ENCODE data around the gene SALL4.
"Not testable (repeated sequence)": the region's sequence is repeated elsewhere in the genome, so short reads cannot be mapped to it uniquely, and the experiment has no call there.

DNA sequence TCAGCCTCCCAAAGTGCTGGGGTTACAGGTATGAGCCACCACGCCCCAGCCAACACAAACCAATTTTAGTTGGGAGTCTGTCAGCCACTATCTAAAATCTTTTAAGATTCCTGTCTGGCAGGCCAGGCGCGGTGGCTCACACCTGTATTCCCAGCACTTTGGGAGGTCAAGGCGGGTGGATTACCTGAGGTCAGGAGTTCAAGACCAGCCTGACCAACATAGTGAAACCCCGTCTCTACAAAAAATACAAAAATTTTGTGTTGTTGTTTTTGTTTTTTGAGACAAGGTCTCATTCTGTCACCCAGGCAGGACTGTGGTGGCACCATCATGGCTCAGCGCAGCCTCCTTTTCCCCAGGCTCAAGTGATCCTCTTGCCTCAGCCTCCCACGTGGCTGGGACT, 62.0 kb downstream of the SALL4 start:
- TF ChIP-seq, protein P1, sequence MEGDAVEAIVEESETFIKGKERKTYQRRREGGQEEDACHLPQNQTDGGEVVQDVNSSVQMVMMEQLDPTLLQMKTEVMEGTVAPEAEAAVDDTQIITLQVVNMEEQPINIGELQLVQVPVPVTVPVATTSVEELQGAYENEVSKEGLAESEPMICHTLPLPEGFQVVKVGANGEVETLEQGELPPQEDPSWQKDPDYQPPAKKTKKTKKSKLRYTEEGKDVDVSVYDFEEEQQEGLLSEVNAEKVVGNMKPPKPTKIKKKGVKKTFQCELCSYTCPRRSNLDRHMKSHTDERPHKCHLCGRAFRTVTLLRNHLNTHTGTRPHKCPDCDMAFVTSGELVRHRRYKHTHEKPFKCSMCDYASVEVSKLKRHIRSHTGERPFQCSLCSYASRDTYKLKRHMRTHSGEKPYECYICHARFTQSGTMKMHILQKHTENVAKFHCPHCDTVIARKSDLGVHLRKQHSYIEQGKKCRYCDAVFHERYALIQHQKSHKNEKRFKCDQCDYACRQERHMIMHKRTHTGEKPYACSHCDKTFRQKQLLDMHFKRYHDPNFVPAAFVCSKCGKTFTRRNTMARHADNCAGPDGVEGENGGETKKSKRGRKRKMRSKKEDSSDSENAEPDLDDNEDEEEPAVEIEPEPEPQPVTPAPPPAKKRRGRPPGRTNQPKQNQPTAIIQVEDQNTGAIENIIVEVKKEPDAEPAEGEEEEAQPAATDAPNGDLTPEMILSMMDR (IDR thresholded peaks at IDR 0.05; ENCODE audit: low read depth, low read length), result not testable (repeated sequence)
- TF ChIP-seq POLR2A (IDR thresholded peaks at IDR 0.05; ENCODE audit: extremely low read depth, insufficient read length), result not testable (repeated sequence)
